ENCODE results near the gene F2R.
A peak's percentile ranks its signal among the peaks of the same experiment; 100 is the strongest.
"Not testable (repeated sequence)": the region's sequence is repeated elsewhere in the genome, so short reads cannot be mapped to it uniquely, and the experiment has no call there.

The F2R gene

GRCh38 chr5:76715736-76716455 is at the start of gene F2R:
TSS of gene F2R (plus strand) at chr5:76716126. CDS start at chr5:76716308, 182 bp downstream.
- DNase-seq, result peak; percentile 68

- no peak for DNase-seq
These were observed 48.4 kb upstream of the F2R start for GRCh38 chr5:76667495-76667894.

- no peak for DNase-seq
These were observed 46.7 kb upstream of the F2R start for GRCh38 chr5:76669245-76669644.

GRCh38 chr5:76670508-76670907 is 45.4 kb upstream of the F2R start:
- no peak for DNase-seq

- no peak for DNase-seq
These were observed 43.7 kb upstream of the F2R start for GRCh38 chr5:76672242-76672641.

- no peak for DNase-seq
These were observed 42.8 kb upstream of the F2R start for GRCh38 chr5:76673125-76673524.

GRCh38 chr5:76674330-76675066 is 41.4 kb upstream of the F2R start:
- DNase-seq, result no peak

GRCh38 chr5:76675364-76675763 is 40.6 kb upstream of the F2R start:
- no peak for DNase-seq

GRCh38 chr5:76677849-76678472 is 38.0 kb upstream of the F2R start:
- no peak for DNase-seq

- DNase-seq, result no peak
These were observed 36.7 kb upstream of the F2R start for GRCh38 chr5:76679231-76679630.

GRCh38 chr5:76680826-76681225 is 35.1 kb upstream of the F2R start:
- DNase-seq, result not testable (repeated sequence)

- no peak for DNase-seq
These were observed 34.6 kb upstream of the F2R start for GRCh38 chr5:76681287-76681686.

- DNase-seq, result no peak
These were observed 33.5 kb upstream of the F2R start for GRCh38 chr5:76682387-76682786.

GRCh38 chr5:76683816-76684731 is 31.9 kb upstream of the F2R start:
- no peak for DNase-seq

- no peak for DNase-seq
These were observed 31.0 kb upstream of the F2R start for GRCh38 chr5:76684756-76685519.

- no peak for DNase-seq
These were observed 30.2 kb upstream of the F2R start for GRCh38 chr5:76685704-76686103.

- no peak for DNase-seq
These were observed 27.7 kb upstream of the F2R start for GRCh38 chr5:76688212-76688611.

- no peak for DNase-seq
These were observed 27.1 kb upstream of the F2R start for GRCh38 chr5:76688836-76689235.

GRCh38 chr5:76689321-76690036 is 26.4 kb upstream of the F2R start:
- DNase-seq, result no peak

- DNase-seq, result no peak
These were observed 25.8 kb upstream of the F2R start for GRCh38 chr5:76690037-76690679.

Data from CD4-positive, alpha-beta T cell treated with Interleukin-12 subunit alpha and Interleukin-12 subunit beta, for 1 hour (primary cell).